GM21447 (cell line): ENCODE measurements around the gene HPD.

Source experiments
- ATAC-seq: cut with Tn5 transposase; IDR thresholded peaks from one replicate; pipeline ENCODE4 v1.9.1; 2021; ENCODE audit not compliant: unreplicated experiment

The HPD gene

GRCh38 chr12:121812320-121812871 lies 46.3 kb downstream of the HPD start:
- ATAC-seq, result peak; percentile 34

- ATAC-seq, result peak; percentile 66
Observed at GRCh38 chr12:121811434-121812319, 47.0 kb downstream of the HPD start.

- ATAC-seq, result no peak
Observed at GRCh38 chr12:121810833-121811433, 47.7 kb downstream of the HPD start.

- ATAC-seq, result no peak
Observed at GRCh38 chr12:121810234-121810817, 48.3 kb downstream of the HPD start.

- ATAC-seq, result no peak
Observed at GRCh38 chr12:121809712-121810116, 48.9 kb downstream of the HPD start.

GRCh38 chr12:121808623-121809022 lies 50.0 kb downstream of the HPD start:
- no peak for ATAC-seq

GRCh38 chr12:121807642-121808347 lies 50.9 kb downstream of the HPD start:
- no peak for ATAC-seq

- no peak for ATAC-seq
Observed at GRCh38 chr12:121806546-121807423, 51.9 kb downstream of the HPD start.

- no peak for ATAC-seq
Observed at GRCh38 chr12:121806009-121806545, 52.6 kb downstream of the HPD start.

- no peak for ATAC-seq
Observed at GRCh38 chr12:121805171-121806008, 53.3 kb downstream of the HPD start.

GRCh38 chr12:121804417-121805111 lies 54.1 kb downstream of the HPD start:
- no peak for ATAC-seq

GRCh38 chr12:121803861-121804416 lies 54.7 kb downstream of the HPD start, which contains the start of gene SETD1B:
TSS of gene SETD1B (plus strand) at chr12:121804009. CDS start at chr12:121804738, 729 bp downstream.
- ATAC-seq, result no peak

GRCh38 chr12:121802843-121803698 lies 55.6 kb downstream of the HPD start:
- ATAC-seq, result peak; percentile 41

- ATAC-seq, result no peak
Observed at GRCh38 chr12:121802485-121802842, 56.2 kb downstream of the HPD start.

GRCh38 chr12:121801595-121802484 lies 56.8 kb downstream of the HPD start:
- ATAC-seq, result no peak
